ENCODE measurements around the gene SPARCL1. TPM values are rescaled to one million over a fixed set of nuclear protein-coding genes. Genes with fewer than 3 reads are reported as not detected.

Gene SPARCL1
- total and polyA plus RNA-seq, 2 donors (not counting 3 experiments of a cell fraction or from before 2014, with no cell fraction given) = not detected

- POLR2A ChIA-PET = no interaction called here
- FAIRE-seq = no peak
- dilution Hi-C loops (cut with MboI; ENCODE audit: extremely low pct_ligation_motif_present, low sequenced_read_pairs) = no loop called here
Observed at GRCh38 chr4:87524456-87524855, 4.7 kb downstream of the SPARCL1 start.

GRCh38 chr4:87523307-87523706 is 5.9 kb downstream of the SPARCL1 start:
- H3K79me2 ChIP-seq (ENCODE audit: control insufficient read depth, insufficient read depth, low read length) = no peaks in the 10 kb centered on the region
- TF ChIP-seq GATA2 (IDR thresholded peaks at IDR 0.05; ENCODE audit: insufficient read depth, insufficient read length, low read depth, low read length) (no peak), JUN (IDR thresholded peaks at IDR 0.05; ENCODE audit: borderline replicate concordance, insufficient read depth, insufficient read length, low read depth) (no peak), MYC (IDR thresholded peaks at IDR 0.05; ENCODE audit: low read depth, low read length) (no peak), POLR2A (IDR thresholded peaks at IDR 0.05; ENCODE audit: low read depth, low read length) (no peak), POLR2AphosphoS5 (IDR thresholded peaks at IDR 0.05; ENCODE audit: insufficient read depth, low read depth, low read length) (no peak), MAX (IDR thresholded peaks at IDR 0.05; ENCODE audit: insufficient read depth, insufficient read length) (no peak), EZH2 (IDR thresholded peaks at IDR 0.05; ENCODE audit: borderline replicate concordance, low read depth, low read length, severe bottlenecking) (no peak), CTCF (IDR thresholded peaks at IDR 0.05; ENCODE audit: extremely low read depth in 1 of 2, insufficient read depth in 1 of 2, low read depth in 1 of 2, low read length in 2 of 2) (no peak), FOS (IDR thresholded peaks at IDR 0.05; ENCODE audit: borderline replicate concordance, insufficient read depth, low read length) (no peak)
- no peaks in the 10 kb centered on the region for H3K4me1 ChIP-seq (ENCODE audit: control insufficient read depth, extremely low read depth, insufficient read depth, low read length)
- ChIA-PET CTCF (no interaction called here), POLR2A (no interaction called here)
- no peaks in the 10 kb centered on the region for H4K20me1 ChIP-seq (replicated peaks; ENCODE audit: control insufficient read depth, extremely low read depth, insufficient read depth, low read length)
- H3K9ac ChIP-seq (replicated peaks; ENCODE audit: extremely low read depth, insufficient read depth, low read length) = no peak overlapping the region
- intact Hi-C loops (cut with micrococcal nuclease) (no loop called here), dilution Hi-C loops (cut with MboI; ENCODE audit: extremely low pct_ligation_motif_present, low sequenced_read_pairs) (no loop called here)
- FAIRE-seq (no peak), DNase-seq (ENCODE audit: low read depth, low spot score) (no peak)
- no TSS peak for BruUV-seq (replicated peaks)
- H3K9me1 ChIP-seq (replicated peaks; ENCODE audit: control insufficient read depth, extremely low read depth, insufficient read depth, low read length) = no peaks in the 10 kb centered on the region
- no peaks in the 10 kb centered on the region for H3K9me3 ChIP-seq (replicated peaks; ENCODE audit: control insufficient read depth, insufficient read depth, low read length)
- H3K4me2 ChIP-seq (ENCODE audit: insufficient read depth, low read length) = no peak overlapping the region
- no peak overlapping the region for H2AFZ ChIP-seq (ENCODE audit: low read depth, low read length)
- H3K36me3 ChIP-seq (ENCODE audit: control insufficient read depth in 2 of 2, extremely low read depth in 1 of 2, insufficient read depth in 2 of 2, low read length in 2 of 2) = no peaks in the 10 kb centered on the region
- H3K27ac ChIP-seq (ENCODE audit: insufficient read depth, low read depth, low read length) = no peak overlapping the region
- no peak overlapping the region for H3K4me3 ChIP-seq (replicated peaks in 1 of 3; ENCODE audit: insufficient read depth in 1 of 3, low read depth in 1 of 3, low read length in 3 of 3)
- no peaks in the 10 kb centered on the region for H3K27me3 ChIP-seq (ENCODE audit: control insufficient read depth in 2 of 2, insufficient read depth in 2 of 2, low read length in 2 of 2)

More at GRCh38 chr4:87524456-87524855, 4.7 kb downstream of the SPARCL1 start:
- Histone ChIP-seq H3K4me2 (ENCODE audit: insufficient read depth, low read length) (no peak overlapping the region), H3K9ac (replicated peaks; ENCODE audit: extremely low read depth, insufficient read depth, low read length) (no peak overlapping the region), H3K4me1 (ENCODE audit: control insufficient read depth, extremely low read depth, insufficient read depth, low read length) (no peaks in the 10 kb centered on the region), H3K4me3 (replicated peaks in 1 of 3; ENCODE audit: insufficient read depth in 1 of 3, low read depth in 1 of 3, low read length in 3 of 3) (no peak overlapping the region), H3K9me3 (replicated peaks; ENCODE audit: control insufficient read depth, insufficient read depth, low read length) (no peaks in the 10 kb centered on the region), H3K9me1 (replicated peaks; ENCODE audit: control insufficient read depth, extremely low read depth, insufficient read depth, low read length) (no peaks in the 10 kb centered on the region), H3K27ac (ENCODE audit: insufficient read depth, low read depth, low read length) (no peak overlapping the region), H4K20me1 (replicated peaks; ENCODE audit: control insufficient read depth, extremely low read depth, insufficient read depth, low read length) (no peaks in the 10 kb centered on the region), H3K36me3 (ENCODE audit: control insufficient read depth in 2 of 2, extremely low read depth in 1 of 2, insufficient read depth in 2 of 2, low read length in 2 of 2) (no peaks in the 10 kb centered on the region), H3K79me2 (ENCODE audit: control insufficient read depth, insufficient read depth, low read length) (no peaks in the 10 kb centered on the region), H2AFZ (ENCODE audit: low read depth, low read length) (no peak overlapping the region), H3K27me3 (ENCODE audit: control insufficient read depth in 2 of 2, insufficient read depth in 2 of 2, low read length in 2 of 2) (peaks cover 0 to 3% of the 10 kb centered on the region in 2 experiments)
- no TSS peak for BruUV-seq (replicated peaks)
- no peak for DNase-seq (ENCODE audit: low read depth, low spot score)
- CTCF ChIA-PET = no interaction called here
- intact Hi-C loops (cut with micrococcal nuclease) = no loop called here
- TF ChIP-seq POLR2A (IDR thresholded peaks at IDR 0.05; ENCODE audit: low read depth, low read length) = no peak

Data from endothelial cell of umbilical vein (primary cell).